Measurements from ENCODE around the gene GID8. TPM values are rescaled to one million over a fixed set of nuclear protein-coding genes. Genes with fewer than 3 reads are reported as not detected.

Gene GID8
- total and polyA plus RNA-seq, 9 of the 15 experiments (the other 6 are each of a cell fraction or from before 2014, with no cell fraction given): 7.5 to 31.6 (median 22.2) TPM

GRCh38 chr20:62978561-62978943 is 40.6 kb downstream of the GID8 start:
- CTCF ChIA-PET (ENCODE audit: low intra/inter-chr PET ratio): no interaction called here
- H3K79me2 ChIP-seq (ENCODE audit: control insufficient read depth, insufficient read depth, low read length): no peaks in the 10 kb centered on the region
- WGBS (ENCODE audit: insufficient coverage, low coverage, missing lambda C conversion rate): 8% methylated on average over 11 of the region's 13 CpGs
- no peak for DNase-seq (ENCODE audit: extremely low read depth in 1 of 4, low spot score in 3 of 4)
- no peaks in the 10 kb centered on the region for H3K9me3 ChIP-seq (replicated peaks; ENCODE audit: control insufficient read depth, insufficient read depth, low read depth, low read length)
- intact Hi-C loops (cut with micrococcal nuclease): no loop called here
- H2AFZ ChIP-seq (ENCODE audit: low read depth, low read length): no peak overlapping the region
- peak overlapping the region in 1 of 2 experiments; percentile 26; a peak in 2 of 4 replicates for H3K9ac ChIP-seq (ENCODE audit: insufficient read depth in 1 of 2, low read depth in 2 of 2, low read length in 2 of 2)
- no peak overlapping the region for H3K4me2 ChIP-seq (ENCODE audit: insufficient read depth, low read length)
- FAIRE-seq: no peak
- no peak overlapping the region for H3K4me3 ChIP-seq
- H4K20me1 ChIP-seq (replicated peaks; ENCODE audit: control insufficient read depth, insufficient read depth, low read length): peaks cover 11% of the 10 kb centered on the region; the same call in 1 of the 2 replicates
- ATAC-seq: no peak
- no peaks in the 10 kb centered on the region for H3K36me3 ChIP-seq (ENCODE audit: control insufficient read depth, insufficient read depth, low read length)
- no peak overlapping the region for H3K27ac ChIP-seq (ENCODE audit: extremely low read depth, low read depth, low read length)
- H3K4me1 ChIP-seq (replicated peaks in 1 of 2; ENCODE audit: control insufficient read depth in 2 of 2, insufficient read depth in 2 of 2, low read length in 2 of 2): peaks cover 0 to 39% of the 10 kb centered on the region in 2 experiments; a peak in 2 of 5 replicates
- POLR2A ChIA-PET: interaction anchor here (1.4 to 2.0 kb wide), 2 partner anchors 14 to 23 kb away, joined by 4 to 5 read pairs; no protein-coding TSS in a partner anchor
- H3K9me1 ChIP-seq (ENCODE audit: control insufficient read depth, insufficient read depth, low read length): no peaks in the 10 kb centered on the region
- peaks cover 46 to 90% of the 10 kb centered on the region in 2 experiments for H3K27me3 ChIP-seq (ENCODE audit: control insufficient read depth in 2 of 2, insufficient read depth in 2 of 2, low read length in 2 of 2)
- no TSS peak for BruUV-seq (replicated peaks)
- in situ Hi-C loops (cut with MboI): no loop called here
- TF ChIP-seq ZNF764 (CRISPR knock-in tag; IDR thresholded peaks at IDR 0.05; ENCODE audit: low read depth): no peak
- TF ChIP-seq NFE2 (IDR thresholded peaks at IDR 0.05; ENCODE audit: low read depth): no peak
- no peak for TF ChIP-seq ATF6 (CRISPR knock-in tag; IDR thresholded peaks at IDR 0.05)
- TF ChIP-seq ELK1 (CRISPR knock-in tag; IDR thresholded peaks at IDR 0.05): no peak
- TF ChIP-seq U2AF1 (optimal IDR thresholded peaks at IDR 0.05; ENCODE audit: low read depth, low read length): no peak
- TF ChIP-seq POLR2AphosphoS2 (IDR thresholded peaks at IDR 0.05; ENCODE audit: low read length): no peak
- no peak for TF ChIP-seq AFF4 (CRISPR knock-in tag; IDR thresholded peaks at IDR 0.05)
- TF ChIP-seq SFPQ (IDR thresholded peaks at IDR 0.05; ENCODE audit: low read depth, low read length): no peak
- no peak for TF ChIP-seq POLR2H (tag; IDR thresholded peaks at IDR 0.05; ENCODE audit: low read depth)
- no peak for TF ChIP-seq ZNF512 (tag; IDR thresholded peaks at IDR 0.05)
- no peak for TF ChIP-seq SRF (CRISPR knock-in tag; IDR thresholded peaks at IDR 0.05)
